Endothelial cell of umbilical vein (primary cell): Measurements from ENCODE around the gene FAM131B. TPM values are rescaled to one million over a fixed set of nuclear protein-coding genes. Genes with fewer than 3 reads are reported as not detected.

Experiments
- BruUV-seq: library from RNA; stranded (reverse); fragments of 400-500 nt; replicated peaks from 2 replicates; lab custom pipeline; 2021; lab: Mats Ljungman, UMichigan
- CTCF ChIA-PET: fragments of 300-600, 350-600 bp; sonication (Branson Sonifier 250); formaldehyde crosslinking; loops from one replicate; lab custom pipeline; 2021; ENCODE audit warnings: antibody characterized with exemption, inconsistent platforms; lab: Charles Lee
- POLR2A ChIA-PET: fragments of 300-600, 350-600 bp; sonication (Branson Sonifier 250); formaldehyde crosslinking; loops from one replicate; lab custom pipeline; 2021; ENCODE audit warnings: antibody characterized with exemption, inconsistent platforms; lab: Charles Lee
- DNase-seq: peaks from one replicate; pipeline ENCODE4 v3.0.0-alpha.2; 2011; ENCODE audit warnings: low read depth, low spot score
- FAIRE-seq: peaks from 2 replicates; lab custom pipeline; 2011; peaks lifted over from hg19 to GRCh38; lab: Jason Lieb, UNC
- H2AFZ ChIP-seq: 2 replicates; pipeline ENCODE4 v1.6.0; 2012; ENCODE audit warnings: low read depth, low read length, control low read depth, inconsistent platforms
- H3K27ac ChIP-seq: 2 replicates; pipeline ENCODE4 v1.5.1; 2011; ENCODE audit warnings: low read depth, mild to moderate bottlenecking, control low read depth, low read length, moderate library complexity; ENCODE audit not compliant: insufficient read depth
- H3K27me3 ChIP-seq, 2 experiments: 2 replicates each; pipeline versions ENCODE4 v1.6.0 to v1.6.1; 2011; ENCODE audit warnings: low read length in 2 of 2, mixed read lengths in 1 of 2; ENCODE audit not compliant: control insufficient read depth in 2 of 2, insufficient read depth in 2 of 2
- H3K36me3 ChIP-seq, 2 experiments: 2 replicates in 1 of 2; 3 replicates in 1 of 2; pipeline ENCODE4 v1.5.1; 2011; ENCODE audit warnings: low read length in 2 of 2, mild to moderate bottlenecking in 1 of 2, moderate library complexity in 1 of 2; ENCODE audit not compliant: control insufficient read depth in 2 of 2, insufficient read depth in 2 of 2; ENCODE audit errors: extremely low read depth in 1 of 2
- H3K4me1 ChIP-seq: 3 replicates; pipeline ENCODE4 v1.5.1; 2011; ENCODE audit warnings: mild to moderate bottlenecking, low read length; ENCODE audit not compliant: control insufficient read depth, insufficient read depth; ENCODE audit errors: extremely low read depth
- H3K4me2 ChIP-seq: 2 replicates; pipeline ENCODE4 v1.6.1; 2011; ENCODE audit warnings: low read length, control low read depth, mixed read lengths; ENCODE audit not compliant: insufficient read depth
- H3K4me3 ChIP-seq, 3 experiments: fragments of 200-600 bp in 1 of 3; sonication (generic), shearing (Covaris generic) in 1 of 3; replicated peaks in 1 of 3; 2 replicates each; pipeline ENCODE4 v1.5.1; 2011 to 2016; ENCODE audit warnings: control low read depth in 3 of 3, low read length in 3 of 3, mild to moderate bottlenecking in 2 of 3, inconsistent platforms in 1 of 3, low read depth in 1 of 3, moderate library complexity in 1 of 3; ENCODE audit not compliant: insufficient read depth in 1 of 3
- H3K79me2 ChIP-seq: 2 replicates; pipeline ENCODE4 v1.6.0; 2012; ENCODE audit warnings: low read length, inconsistent platforms; ENCODE audit not compliant: control insufficient read depth, insufficient read depth
- H3K9ac ChIP-seq: replicated peaks from 2 replicates; pipeline ENCODE3; 2011; ENCODE audit warnings: low read length, control low read depth; ENCODE audit not compliant: insufficient read depth; ENCODE audit errors: extremely low read depth
- H3K9me1 ChIP-seq: replicated peaks from 3 replicates; pipeline ENCODE4 v1.6.0; 2011; ENCODE audit warnings: mild to moderate bottlenecking, low read length; ENCODE audit not compliant: control insufficient read depth, insufficient read depth; ENCODE audit errors: extremely low read depth
- H3K9me3 ChIP-seq: replicated peaks from 2 replicates; pipeline ENCODE4 v1.5.1; 2012; ENCODE audit warnings: low read length, inconsistent platforms; ENCODE audit not compliant: control insufficient read depth, insufficient read depth
- H4K20me1 ChIP-seq: replicated peaks from 2 replicates; pipeline ENCODE3; 2011; ENCODE audit warnings: mild to moderate bottlenecking, low read length; ENCODE audit not compliant: control insufficient read depth, insufficient read depth; ENCODE audit errors: extremely low read depth
- EZH2 ChIP-seq: IDR thresholded peaks from 2 replicates; pipeline ENCODE4 v1.6.1; 2012; ENCODE audit warnings: borderline replicate concordance, low read depth, mild to moderate bottlenecking, moderate library complexity, low read length, inconsistent platforms; ENCODE audit not compliant: severe bottlenecking
- FOS ChIP-seq: IDR thresholded peaks from 2 replicates; pipeline ENCODE4 v1.6.1; 2011; ENCODE audit warnings: mild to moderate bottlenecking, low read length, moderate library complexity, borderline replicate concordance; ENCODE audit not compliant: insufficient read depth
- GATA2 ChIP-seq: IDR thresholded peaks from 2 replicates; pipeline ENCODE4 v1.7.0; 2011; ENCODE audit warnings: low read depth, mild to moderate bottlenecking, moderate library complexity, mixed read lengths, low read length; ENCODE audit not compliant: insufficient read length, insufficient read depth
- JUN ChIP-seq: IDR thresholded peaks from 2 replicates; pipeline ENCODE4 v1.6.1; 2011; ENCODE audit warnings: borderline replicate concordance, low read depth; ENCODE audit not compliant: insufficient read length, insufficient read depth
- MYC ChIP-seq: IDR thresholded peaks from one replicate; pipeline ENCODE4 v1.6.1; 2011; ENCODE audit warnings: mild to moderate bottlenecking, low read depth, low read length
- POLR2A ChIP-seq: IDR thresholded peaks from 2 replicates; pipeline ENCODE4 v1.6.1; 2012; ENCODE audit warnings: low read depth, mild to moderate bottlenecking, control low read depth, low read length
- POLR2AphosphoS5 ChIP-seq: IDR thresholded peaks from 2 replicates; pipeline ENCODE4 v1.6.1; 2012; ENCODE audit warnings: low read depth, mild to moderate bottlenecking, control low read depth, low read length, moderate library complexity; ENCODE audit not compliant: insufficient read depth
- dilution Hi-C: fragments of 300-500 bp; cut with MboI; formaldehyde crosslinking; loops from one replicate; pipeline ENCODE4 v1.15.0; 2019; ENCODE audit warnings: low sequenced_read_pairs; ENCODE audit not compliant: extremely low pct_ligation_motif_present
- intact Hi-C: fragments of 100-400 bp; cut with micrococcal nuclease; formaldehyde crosslinking; loops from one replicate; pipeline ENCODE4 v1.10.0; 2022
- polyA plus RNA-seq, 4 experiments: library from polyadenylated mRNA; depleted of rRNA in 3 of 4; stranded (reverse) in 3 of 4; unstranded in 1 of 4; fragments of >200 nt; gene quantifications; 2 replicates each; pipeline versions ENCODE4 v1.2.1 to v1.2.3, GENCODE V29; 2011 to 2012; ENCODE audit warnings: missing spikeins in 1 of 4
- total RNA-seq: library from RNA; stranded (reverse); gene quantifications from 2 replicates; pipeline ENCODE4 v1.2.3, GENCODE V29; 2021
- TF ChIP-seq, protein P1 (sequence below), 2 donors: IDR thresholded peaks; 1 replicate in 1 of 2; 2 replicates in 1 of 2; pipeline ENCODE4 v1.5.1; 2011; ENCODE audit warnings: low read length in 2 of 2, mild to moderate bottlenecking in 2 of 2, moderate library complexity in 2 of 2, control low read depth in 1 of 2, inconsistent platforms in 1 of 2, low read depth in 1 of 2; ENCODE audit not compliant: insufficient read depth in 1 of 2; ENCODE audit errors: extremely low read depth in 1 of 2
- TF ChIP-seq, protein P2 (sequence below): IDR thresholded peaks from 2 replicates; pipeline ENCODE4 v1.6.1; 2011; ENCODE audit not compliant: insufficient read depth, insufficient read length

The FAM131B gene
- total and polyA plus RNA-seq, 2 donors (not counting 3 experiments of a cell fraction or from before 2014, with no cell fraction given): 1.6 to 1.8 TPM

DNA sequence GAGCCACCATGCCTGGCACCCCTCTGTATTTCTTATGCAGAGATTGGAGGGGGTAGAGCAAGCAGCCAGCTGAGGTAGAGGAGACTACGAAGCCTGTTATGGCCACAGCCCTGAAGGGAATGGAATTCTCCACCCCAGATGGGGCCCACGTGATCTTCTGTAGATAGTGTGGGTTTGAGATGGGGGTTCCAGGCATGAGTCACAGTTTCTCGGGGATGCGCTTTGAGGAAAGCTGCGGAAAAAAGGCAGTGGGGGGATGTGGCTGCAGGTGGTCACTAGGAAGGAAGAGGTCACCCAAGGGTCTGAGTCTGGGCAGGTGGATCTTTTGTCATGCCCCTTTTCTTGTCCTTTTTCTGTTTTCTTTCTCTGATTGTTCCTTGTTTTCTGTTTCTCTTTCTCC lies 11.5 kb downstream of the FAM131B start:
- Histone ChIP-seq H3K9me1 (no peaks in the 10 kb centered on the region), H3K79me2 (no peaks in the 10 kb centered on the region), H3K27me3 (peaks cover 15 to 24% of the 10 kb centered on the region in 2 experiments), H3K4me1 (no peaks in the 10 kb centered on the region), H3K9ac (no peak overlapping the region), H3K9me3 (no peaks in the 10 kb centered on the region), H4K20me1 (no peaks in the 10 kb centered on the region), H3K36me3 (no peaks in the 10 kb centered on the region), H3K27ac (no peak overlapping the region), H3K4me3 (no peak overlapping the region), H2AFZ (no peak overlapping the region), H3K4me2 (no peak overlapping the region)
- TF ChIP-seq EZH2 (no peak), FOS (no peak), JUN (no peak), POLR2A (no peak), MYC (no peak), GATA2 (no peak), POLR2AphosphoS5 (no peak)
- TF ChIP-seq, protein P1, sequence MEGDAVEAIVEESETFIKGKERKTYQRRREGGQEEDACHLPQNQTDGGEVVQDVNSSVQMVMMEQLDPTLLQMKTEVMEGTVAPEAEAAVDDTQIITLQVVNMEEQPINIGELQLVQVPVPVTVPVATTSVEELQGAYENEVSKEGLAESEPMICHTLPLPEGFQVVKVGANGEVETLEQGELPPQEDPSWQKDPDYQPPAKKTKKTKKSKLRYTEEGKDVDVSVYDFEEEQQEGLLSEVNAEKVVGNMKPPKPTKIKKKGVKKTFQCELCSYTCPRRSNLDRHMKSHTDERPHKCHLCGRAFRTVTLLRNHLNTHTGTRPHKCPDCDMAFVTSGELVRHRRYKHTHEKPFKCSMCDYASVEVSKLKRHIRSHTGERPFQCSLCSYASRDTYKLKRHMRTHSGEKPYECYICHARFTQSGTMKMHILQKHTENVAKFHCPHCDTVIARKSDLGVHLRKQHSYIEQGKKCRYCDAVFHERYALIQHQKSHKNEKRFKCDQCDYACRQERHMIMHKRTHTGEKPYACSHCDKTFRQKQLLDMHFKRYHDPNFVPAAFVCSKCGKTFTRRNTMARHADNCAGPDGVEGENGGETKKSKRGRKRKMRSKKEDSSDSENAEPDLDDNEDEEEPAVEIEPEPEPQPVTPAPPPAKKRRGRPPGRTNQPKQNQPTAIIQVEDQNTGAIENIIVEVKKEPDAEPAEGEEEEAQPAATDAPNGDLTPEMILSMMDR (IDR thresholded peaks at IDR 0.05; ENCODE audit: extremely low read depth in 1 of 2, insufficient read depth in 1 of 2, low read depth in 1 of 2, low read length in 2 of 2): no peak
- TF ChIP-seq, protein P2, sequence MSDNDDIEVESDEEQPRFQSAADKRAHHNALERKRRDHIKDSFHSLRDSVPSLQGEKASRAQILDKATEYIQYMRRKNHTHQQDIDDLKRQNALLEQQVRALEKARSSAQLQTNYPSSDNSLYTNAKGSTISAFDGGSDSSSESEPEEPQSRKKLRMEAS: no peak
- no TSS peak for BruUV-seq
- dilution Hi-C loops: no loop called here
- CTCF ChIA-PET: interaction anchor here (1.0 kb wide), 1 partner anchor 14 kb away, joined by 3 read pairs; no protein-coding TSS in a partner anchor
- intact Hi-C loops: no loop called here
- DNase-seq (no peak), FAIRE-seq (no peak)
- POLR2A ChIA-PET: no interaction called here
